ENCODE results near the gene NFIB.

GRCh38 chr9:14350349-14350728 lies 36.4 kb upstream of the NFIB start:
- TF ChIP-seq EZH2phosphoT487 (IDR thresholded peaks at IDR 0.05; ENCODE audit: insufficient read depth, low read depth): no peak
- TF ChIP-seq EZH2 (IDR thresholded peaks at IDR 0.05; ENCODE audit: insufficient read depth, poor library complexity, severe bottlenecking): no peak

All from GM23248 (cell line).